SK-N-SH (cell line): ENCODE data around the gene RAB39B.

Experiments
- CTCF ChIP-seq: fragments of 200-600 bp; sonication (generic); IDR thresholded peaks from 2 replicates; pipeline ENCODE4 v1.6.1; 2017; ENCODE audit warnings: antibody characterized with exemption, mild to moderate bottlenecking, moderate library complexity
- IRF3 ChIP-seq: fragments of 150-350 bp; IDR thresholded peaks from 2 replicates; pipeline ENCODE4 v1.6.1; 2016; ENCODE audit warnings: mild to moderate bottlenecking, low read depth, low read length
- MXI1 ChIP-seq: IDR thresholded peaks from 2 replicates; pipeline ENCODE4 v1.6.1; 2012; ENCODE audit warnings: mild to moderate bottlenecking, low read depth, low read length, improper control_type of control experiment
- NFIC ChIP-seq: IDR thresholded peaks from 2 replicates; pipeline ENCODE4 v1.4.0; 2012; ENCODE audit warnings: borderline replicate concordance
- POLR2AphosphoS5 ChIP-seq: IDR thresholded peaks from 2 replicates; pipeline ENCODE4 v1.6.1; 2012; ENCODE audit warnings: low read depth, low read length
- RAD21 ChIP-seq: IDR thresholded peaks from 2 replicates; pipeline ENCODE4 v1.6.1; 2012; ENCODE audit warnings: mild to moderate bottlenecking, low read length
- REST ChIP-seq: IDR thresholded peaks from 2 replicates; pipeline ENCODE4 v1.6.1; 2012; ENCODE audit warnings: mild to moderate bottlenecking, low read depth, low read length, moderate library complexity
- RFX5 ChIP-seq: IDR thresholded peaks from 2 replicates; pipeline ENCODE4 v1.6.1; 2012; ENCODE audit warnings: mild to moderate bottlenecking, improper control_type of control experiment, low read length
- RXRA ChIP-seq: IDR thresholded peaks from 2 replicates; pipeline ENCODE4 v1.4.0; 2012; ENCODE audit warnings: low read depth, mild to moderate bottlenecking, borderline replicate concordance
- SIN3A ChIP-seq: IDR thresholded peaks from 2 replicates; pipeline ENCODE4 v1.6.1; 2012; ENCODE audit warnings: low read depth, mild to moderate bottlenecking, low read length, moderate library complexity, borderline replicate concordance
- YY1 ChIP-seq: IDR thresholded peaks from 2 replicates; pipeline ENCODE4 v1.4.0; 2012; ENCODE audit warnings: low read depth, mild to moderate bottlenecking

GRCh38 chrX:155216940-155217440 lies 47.3 kb downstream of the RAB39B start:
- TF ChIP-seq RFX5 (no peak), CTCF (0 out of 2 replicates have a peak, but pooled peaks have one; percentile 2), POLR2AphosphoS5 (no peak), NFIC (no peak), YY1 (no peak), IRF3 (no peak), REST (no peak), RAD21 (no peak), SIN3A (no peak), MXI1 (no peak), RXRA (no peak)
